Inferior parietal cortex (tissue), 1 donor: ENCODE results near the gene TDP1.
"Not testable (repeated sequence)": the region's sequence is repeated elsewhere in the genome, so short reads cannot be mapped to it uniquely, and the experiment has no call there.

Source experiments
- DNase-seq: peaks from one replicate; pipeline ENCODE4 v3.0.0-alpha.2; 2016; ENCODE audit errors: extremely low spot score

Gene TDP1

GRCh38 chr14:89990218-89990617 is 34.5 kb downstream of the TDP1 start:
- DNase-seq, result no peak

- DNase-seq, result no peak
Observed at GRCh38 chr14:89990623-89991275, 35.0 kb downstream of the TDP1 start.

GRCh38 chr14:89992273-89992672 is 36.5 kb downstream of the TDP1 start:
- no peak for DNase-seq

GRCh38 chr14:89996963-89997362 is 41.2 kb downstream of the TDP1 start:
- DNase-seq, result no peak

DNA sequence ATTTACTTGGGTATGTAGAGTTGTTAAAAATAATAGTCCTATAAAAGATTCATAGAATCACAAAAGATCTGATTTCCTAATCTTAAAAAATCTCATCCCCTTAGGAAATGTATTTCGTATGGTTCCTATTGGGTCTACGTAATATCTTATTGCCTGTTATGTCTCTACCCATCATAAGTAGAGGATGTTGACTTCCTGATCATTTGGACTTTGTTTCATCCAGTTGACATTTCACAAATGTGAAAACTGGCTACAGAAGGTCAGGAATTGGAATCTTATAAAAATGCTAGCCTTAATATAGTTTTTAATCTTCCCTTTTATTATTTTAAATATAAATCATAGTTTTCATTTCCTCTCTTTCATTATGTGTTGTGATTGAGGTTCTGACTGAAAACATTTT is 45.2 kb downstream of the TDP1 start:
- DNase-seq, result no peak

GRCh38 chr14:90003526-90004307 is 48.0 kb downstream of the TDP1 start:
- no peak for DNase-seq

DNA sequence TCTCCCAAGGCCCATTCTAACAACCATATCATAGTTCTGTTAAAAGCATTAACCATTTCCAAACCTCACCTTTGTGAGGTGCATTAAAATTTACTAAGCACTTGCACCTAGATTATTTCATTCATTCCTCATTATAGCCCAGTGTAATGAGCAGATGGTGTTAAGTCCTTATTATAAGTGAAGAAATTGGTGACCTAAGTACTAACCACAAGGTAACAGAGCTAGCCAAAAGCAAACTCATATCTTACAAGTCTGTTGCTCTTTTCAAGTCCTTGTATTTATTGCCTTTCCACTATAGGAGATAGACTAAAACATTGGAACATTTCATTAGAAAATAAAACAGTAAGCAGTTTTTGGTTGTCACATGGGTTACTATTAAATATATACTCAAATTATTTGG is 49.7 kb downstream of the TDP1 start:
- DNase-seq, result no peak

- DNase-seq, result no peak
Observed at GRCh38 chr14:90005939-90006530, 50.3 kb downstream of the TDP1 start.

GRCh38 chr14:90017371-90017770 is 61.6 kb downstream of the TDP1 start:
- no peak for DNase-seq

DNA sequence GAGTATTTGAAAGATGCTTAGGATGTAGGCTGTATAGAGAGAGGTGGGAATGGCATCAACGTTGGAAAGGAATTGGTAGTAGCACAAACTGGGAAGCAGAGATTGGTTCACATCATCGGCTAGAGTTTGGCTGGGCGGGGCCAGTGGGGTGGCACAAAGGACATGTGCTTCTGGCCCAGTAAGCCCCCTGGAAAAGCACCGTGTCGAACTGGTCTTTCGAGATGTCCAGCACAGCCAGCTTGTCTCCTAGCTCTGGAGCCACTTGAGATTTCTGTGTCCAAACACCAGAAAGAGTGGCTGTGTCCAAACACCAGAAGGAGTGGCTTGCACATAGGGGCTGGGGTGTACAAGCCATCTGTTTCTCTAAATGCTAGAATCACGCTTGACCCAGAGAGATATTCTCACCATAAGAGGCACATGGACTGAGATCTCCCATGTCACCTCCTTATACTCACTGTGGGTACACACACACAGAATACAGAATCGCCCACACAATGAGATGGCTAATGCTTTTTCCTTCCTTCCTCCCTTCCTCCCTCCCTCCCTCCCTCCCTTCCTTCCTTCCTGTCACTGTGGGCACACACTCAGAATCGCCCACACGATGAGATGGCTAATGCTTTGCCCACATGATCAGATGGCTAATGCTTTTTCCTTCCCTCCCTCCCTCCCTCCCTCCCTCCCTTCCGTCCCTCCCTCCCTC is 64.2 kb downstream of the TDP1 start:
- DNase-seq, result no peak

DNA sequence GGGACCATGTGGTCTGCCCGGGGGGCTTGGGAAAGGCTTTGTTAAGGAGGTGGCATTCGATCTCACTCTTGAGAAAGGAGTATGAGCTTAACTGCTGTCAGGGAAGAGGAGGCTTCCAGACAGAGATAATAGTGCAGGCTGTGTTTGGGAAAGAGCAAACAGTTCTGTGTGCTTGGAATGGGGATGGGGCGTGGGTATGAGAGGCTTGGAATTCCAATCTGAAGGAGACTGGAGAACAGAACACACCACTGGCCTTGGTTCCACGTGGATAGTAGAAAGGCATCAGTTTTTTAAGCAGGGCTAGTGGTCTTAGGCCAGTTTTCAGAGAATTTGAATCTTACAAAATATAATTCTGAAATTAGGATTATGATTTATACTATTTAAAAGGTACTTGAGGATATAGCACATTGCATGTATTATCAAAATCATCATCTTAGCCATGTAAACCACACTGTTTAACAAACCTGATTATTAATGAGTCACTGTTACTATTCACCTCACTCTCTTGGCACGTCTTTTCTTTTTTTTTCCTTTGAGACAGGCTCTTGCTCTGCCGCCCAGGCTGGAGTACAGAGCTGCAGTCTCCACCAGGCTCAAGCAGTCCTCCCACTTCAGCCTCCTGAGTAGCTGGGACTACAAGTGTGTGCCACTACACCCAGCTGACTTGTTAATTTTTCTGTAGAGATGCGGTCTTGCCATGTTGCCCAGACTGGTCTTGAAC is 67.6 kb downstream of the TDP1 start:
- no peak for DNase-seq

DNA sequence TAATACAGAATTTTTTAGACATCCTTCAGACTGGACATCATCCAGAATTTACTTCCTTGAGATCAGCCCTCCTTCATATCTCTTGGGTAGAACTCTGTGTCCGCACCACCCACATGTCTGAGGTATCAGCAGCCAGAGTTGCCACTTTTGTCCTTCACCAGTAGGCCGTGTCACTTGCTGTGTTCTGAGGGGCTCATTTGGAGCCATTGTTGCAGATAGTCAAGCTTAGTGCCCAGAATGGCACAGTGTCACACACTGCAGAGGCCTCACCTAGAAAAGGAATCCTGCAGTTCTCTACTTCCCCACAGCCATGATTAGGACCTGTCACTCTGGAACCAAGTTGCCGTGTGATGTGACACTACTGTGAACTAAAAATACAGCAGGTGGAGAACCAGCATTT is 69.2 kb downstream of the TDP1 start:
- DNase-seq, result no peak

- not testable (repeated sequence) for DNase-seq
Observed at GRCh38 chr14:90026608-90027007, 70.9 kb downstream of the TDP1 start.

DNA sequence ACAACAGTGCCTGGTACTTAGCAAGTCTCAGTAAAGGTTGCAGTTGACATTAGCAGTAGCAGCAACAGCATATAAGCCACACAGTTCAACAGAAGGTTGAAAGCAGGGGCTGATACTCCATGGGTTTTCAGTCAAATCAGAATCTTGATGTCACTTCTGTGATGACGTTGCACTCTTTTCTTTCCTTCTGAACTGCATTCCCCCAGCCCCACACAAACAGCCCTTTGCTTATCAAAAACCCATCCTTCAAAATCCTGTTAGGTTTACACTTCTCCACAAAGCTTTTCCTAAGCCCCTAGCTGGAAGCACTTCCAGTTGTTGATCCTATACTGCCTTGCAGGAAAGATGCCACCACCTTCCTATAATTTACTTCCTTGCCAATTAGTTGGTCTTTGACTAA is 72.1 kb downstream of the TDP1 start:
- DNase-seq, result no peak

DNA sequence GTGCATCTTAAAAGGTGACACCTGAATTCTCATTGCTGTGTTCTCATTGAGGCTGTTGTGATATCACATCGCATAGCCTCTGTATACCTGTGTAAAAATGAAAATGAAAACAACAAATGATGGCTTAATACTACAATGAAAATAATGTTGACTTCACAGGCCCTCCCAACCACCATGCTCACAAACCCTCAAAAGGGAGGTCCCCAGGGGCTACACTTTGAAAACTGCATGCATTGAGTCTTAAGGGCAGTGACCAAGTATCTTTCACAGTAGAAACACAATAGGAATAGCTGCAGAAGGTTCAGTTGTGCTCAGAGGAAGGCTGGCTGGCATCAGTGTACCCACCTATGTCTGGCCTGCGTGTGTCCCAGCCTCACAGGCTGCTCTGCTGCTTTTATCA is 78.4 kb downstream of the TDP1 start:
- DNase-seq, result no peak

GRCh38 chr14:90034835-90035525 is 79.3 kb downstream of the TDP1 start:
- no peak for DNase-seq

- DNase-seq, result no peak
Observed at GRCh38 chr14:90039253-90040010, 83.7 kb downstream of the TDP1 start.

GRCh38 chr14:90040411-90040810 is 84.7 kb downstream of the TDP1 start:
- DNase-seq, result no peak

- DNase-seq, result no peak
Observed at GRCh38 chr14:90042496-90043252, 86.9 kb downstream of the TDP1 start.

GRCh38 chr14:90045616-90046015 is 89.9 kb downstream of the TDP1 start:
- no peak for DNase-seq
